Panc1 (cell line): Measurements from ENCODE around the gene OR10A2.

Experiments used
- CTCF ChIP-seq: fragments of 450-650 bp; IDR thresholded peaks from 2 replicates; pipeline ENCODE4 v1.5.1; 2017; ENCODE audit warnings: mild to moderate bottlenecking
- POLR2AphosphoS5 ChIP-seq: IDR thresholded peaks from 2 replicates; pipeline ENCODE4 v1.6.1; 2012; ENCODE audit warnings: mild to moderate bottlenecking, low read depth, low read length, moderate library complexity
- REST ChIP-seq, 2 experiments: IDR thresholded peaks; 2 replicates each; pipeline ENCODE4 v1.6.1; 2011 to 2012; ENCODE audit warnings: low read depth in 2 of 2, control low read depth in 1 of 2, low read length in 1 of 2, mild to moderate bottlenecking in 1 of 2, moderate library complexity in 1 of 2; ENCODE audit not compliant: insufficient read depth in 1 of 2
- SIN3A ChIP-seq: IDR thresholded peaks from 2 replicates; pipeline ENCODE4 v1.6.1; 2012; ENCODE audit warnings: low read depth, mild to moderate bottlenecking, low read length, moderate library complexity, borderline replicate concordance; ENCODE audit not compliant: insufficient read depth
- TCF7L2 ChIP-seq: IDR thresholded peaks from 2 replicates; pipeline ENCODE4 v1.6.1; 2011; ENCODE audit warnings: mild to moderate bottlenecking, low read depth, low read length, inconsistent platforms

GRCh38 chr11:6892400-6892799, 29.5 kb downstream of the OR10A2 start, which contains the start of gene OR2D2:
- TF ChIP-seq CTCF = no peak
- no peak for TF ChIP-seq POLR2AphosphoS5
- no peak for TF ChIP-seq REST (IDR thresholded peaks at IDR 0.05; ENCODE audit: insufficient read depth in 1 of 2, low read depth in 2 of 2, low read length in 1 of 2)
- no peak for TF ChIP-seq TCF7L2
- no peak for TF ChIP-seq SIN3A
